ENCODE data around the gene AATF.
A peak's percentile ranks its signal among the peaks of the same experiment; 100 is the strongest.

The AATF gene

GRCh38 chr17:36928471-36929345, 20.0 kb upstream of the AATF start:
- no peak for TF ChIP-seq CTCF (IDR thresholded peaks at IDR 0.05; ENCODE audit: low read depth, low read length)
- no peaks in the 10 kb centered on the region; the same call in 1 of the 2 replicates for H3K4me1 ChIP-seq
- no peaks in the 10 kb centered on the region for H3K9me3 ChIP-seq
- H3K36me3 ChIP-seq = no peaks in the 10 kb centered on the region
- no peak for DNase-seq
- peaks cover 40% of the 10 kb centered on the region for H3K27me3 ChIP-seq
- no peak overlapping the region for H3K4me3 ChIP-seq (ENCODE audit: low read depth, low read length)

- H3K36me3 ChIP-seq = no peaks in the 10 kb centered on the region
- no peak overlapping the region for H3K4me3 ChIP-seq (ENCODE audit: low read depth, low read length)
- H3K4me1 ChIP-seq = peaks cover 5% of the 10 kb centered on the region; the same call in 1 of the 2 replicates
- H3K9me3 ChIP-seq = no peaks in the 10 kb centered on the region
- peaks cover 53% of the 10 kb centered on the region for H3K27me3 ChIP-seq
- no peak for TF ChIP-seq CTCF (IDR thresholded peaks at IDR 0.05; ENCODE audit: low read depth, low read length)
- no peak for DNase-seq
Measured at GRCh38 chr17:36929851-36930582, 18.7 kb upstream of the AATF start.

- no peak for DNase-seq
- TF ChIP-seq CTCF (IDR thresholded peaks at IDR 0.05; ENCODE audit: low read depth, low read length) = no peak
- H3K27me3 ChIP-seq = peaks cover 58% of the 10 kb centered on the region
- H3K4me3 ChIP-seq (ENCODE audit: low read depth, low read length) = no peak overlapping the region
- peaks cover 10% of the 10 kb centered on the region; the same call in 1 of the 2 replicates for H3K4me1 ChIP-seq
- H3K9me3 ChIP-seq = no peaks in the 10 kb centered on the region
- no peaks in the 10 kb centered on the region for H3K36me3 ChIP-seq
Measured at GRCh38 chr17:36930583-36930900, 18.2 kb upstream of the AATF start.

- no peaks in the 10 kb centered on the region for H3K36me3 ChIP-seq
- no peak for TF ChIP-seq CTCF (IDR thresholded peaks at IDR 0.05; ENCODE audit: low read depth, low read length)
- H3K9me3 ChIP-seq = no peaks in the 10 kb centered on the region
- DNase-seq = no peak
- H3K4me1 ChIP-seq = peaks cover 15% of the 10 kb centered on the region
- peaks cover 65% of the 10 kb centered on the region for H3K27me3 ChIP-seq
- H3K4me3 ChIP-seq (ENCODE audit: low read depth, low read length) = no peak overlapping the region
Measured at GRCh38 chr17:36931096-36931696, 17.6 kb upstream of the AATF start.

- peaks cover 18% of the 10 kb centered on the region for H3K4me1 ChIP-seq
- no peak for DNase-seq
- H3K4me3 ChIP-seq (ENCODE audit: low read depth, low read length) = peak overlapping the region; percentile 19; the same call in 1 of the 2 replicates
- peaks cover 71% of the 10 kb centered on the region for H3K27me3 ChIP-seq
- H3K9me3 ChIP-seq = no peaks in the 10 kb centered on the region
- no peaks in the 10 kb centered on the region for H3K36me3 ChIP-seq
- TF ChIP-seq CTCF (IDR thresholded peaks at IDR 0.05; ENCODE audit: low read depth, low read length) = no peak
Measured at GRCh38 chr17:36931697-36932382, 16.9 kb upstream of the AATF start.

Data from BE2C (cell line).